ENCODE data around the gene MAP2K3. TPM values are rescaled to one million over a fixed set of nuclear protein-coding genes. Genes with fewer than 3 reads are reported as not detected.

The MAP2K3 gene
- total RNA-seq, 4 donors from 2014 or later = 17.5 to 39.0 (median 21.6) TPM

- DNase-seq (ENCODE audit: low spot score in 2 of 2) = no peak
- 62 to 76% methylated on average over 11 of the region's 11 CpGs for WGBS, 2 donors
Measured at GRCh38 chr17:21241564-21241963, 42.9 kb upstream of the MAP2K3 start.

GRCh38 chr17:21242026-21242697 is 42.3 kb upstream of the MAP2K3 start:
- Histone ChIP-seq H3K4me1 (peaks cover 0 to 22% (median 0%) of the 10 kb centered on the region in 4 donors), H3K27me3 (no peaks in the 10 kb centered on the region), H3K36me3 (peaks cover 0 to 32% (median 0%) of the 10 kb centered on the region in 3 donors), H3K4me3 (no peak overlapping the region), H3K27ac (no peak overlapping the region), H3K9me3 (no peaks in the 10 kb centered on the region)
- TF ChIP-seq POLR2A (IDR thresholded peaks at IDR 0.05) = no peak
- TF ChIP-seq CTCF (IDR thresholded peaks at IDR 0.05) = no peak
- no peak for TF ChIP-seq EP300 (IDR thresholded peaks at IDR 0.05)
- 64 to 65% methylated on average over 11 of the region's 11 CpGs for WGBS, 2 donors
- no peak for DNase-seq (ENCODE audit: low spot score in 2 of 2)

More at GRCh38 chr17:21241564-21241963, 42.9 kb upstream of the MAP2K3 start:
- Histone ChIP-seq H3K36me3 (peaks cover 0 to 32% (median 0%) of the 10 kb centered on the region in 3 donors), H3K4me1 (peaks cover 0 to 22% (median 0%) of the 10 kb centered on the region in 4 donors), H3K27me3 (no peaks in the 10 kb centered on the region), H3K9me3 (no peaks in the 10 kb centered on the region), H3K4me3 (no peak overlapping the region), H3K27ac (no peak overlapping the region)
- TF ChIP-seq EP300 (IDR thresholded peaks at IDR 0.05) = no peak
- TF ChIP-seq CTCF (IDR thresholded peaks at IDR 0.05) = no peak
- no peak for TF ChIP-seq POLR2A (IDR thresholded peaks at IDR 0.05)

- WGBS, 2 donors = 77 to 80% methylated on average over 16 to 25 of the region's 26 CpGs
- no peak overlapping the region for H3K27ac ChIP-seq
Measured at GRCh38 chr17:21242780-21243515, 41.6 kb upstream of the MAP2K3 start.

GRCh38 chr17:21243516-21244303 is 40.8 kb upstream of the MAP2K3 start:
- H3K4me3 ChIP-seq = no peak overlapping the region
- H3K9me3 ChIP-seq = no peaks in the 10 kb centered on the region
- H3K36me3 ChIP-seq = peaks cover 0 to 41% (median 0%) of the 10 kb centered on the region in 3 donors
- WGBS, 2 donors = 71 to 90% methylated on average over 15 to 17 of the region's 23 CpGs
- H3K27ac ChIP-seq = no peak overlapping the region
- no peak for TF ChIP-seq POLR2A (IDR thresholded peaks at IDR 0.05)
- TF ChIP-seq CTCF (IDR thresholded peaks at IDR 0.05) = no peak
- TF ChIP-seq EP300 (IDR thresholded peaks at IDR 0.05) = no peak
- H3K4me1 ChIP-seq = peaks cover 0 to 22% (median 0%) of the 10 kb centered on the region in 4 donors
- DNase-seq (ENCODE audit: low spot score in 2 of 2) = no peak
- no peaks in the 10 kb centered on the region for H3K27me3 ChIP-seq

More at GRCh38 chr17:21242780-21243515, 41.6 kb upstream of the MAP2K3 start:
- Histone ChIP-seq H3K36me3 (peaks cover 0 to 37% (median 0%) of the 10 kb centered on the region in 3 donors), H3K4me1 (peaks cover 0 to 22% (median 0%) of the 10 kb centered on the region in 4 donors), H3K4me3 (no peak overlapping the region), H3K27me3 (no peaks in the 10 kb centered on the region), H3K9me3 (no peaks in the 10 kb centered on the region)
- no peak for DNase-seq (ENCODE audit: low spot score in 2 of 2)
- no peak for TF ChIP-seq POLR2A (IDR thresholded peaks at IDR 0.05)

- no peaks in the 10 kb centered on the region for H3K9me3 ChIP-seq
- WGBS, 2 donors = 68 to 75% methylated on average over 9 of the region's 9 CpGs
- no peak for DNase-seq (ENCODE audit: low spot score in 2 of 2)
- H3K4me1 ChIP-seq = peaks cover 0 to 28% (median 1%) of the 10 kb centered on the region in 4 donors
- H3K27ac ChIP-seq = no peak overlapping the region
- TF ChIP-seq EP300 (IDR thresholded peaks at IDR 0.05) = no peak
- no peak for TF ChIP-seq POLR2A (IDR thresholded peaks at IDR 0.05)
- no peak for TF ChIP-seq CTCF (IDR thresholded peaks at IDR 0.05)
- H3K4me3 ChIP-seq = no peak overlapping the region
- H3K36me3 ChIP-seq = peaks cover 0 to 41% (median 0%) of the 10 kb centered on the region in 3 donors
- no peaks in the 10 kb centered on the region for H3K27me3 ChIP-seq
Measured at GRCh38 chr17:21245639-21246084, 38.8 kb upstream of the MAP2K3 start.

All from tibial nerve (tissue), 4 donors.